CD4-positive, alpha-beta T cell treated with Interleukin-10 for 1 hour (primary cell): Measurements from ENCODE around the gene TBC1D26.
A peak's percentile ranks its signal among the peaks of the same experiment; 100 is the strongest.
"Not testable (repeated sequence)": the region's sequence is repeated elsewhere in the genome, so short reads cannot be mapped to it uniquely, and the experiment has no call there.

Source experiments
- DNase-seq: peaks from one replicate; pipeline ENCODE4 v3.0.0-alpha.2; 2020

TBC1D26 gene

GRCh38 chr17:15731900-15732299 lies at the start of gene TBC1D26:
Gene TBC1D26, plus strand, starts transcription at chr17:15732283. Its CDS starts 3,066 bp downstream, at chr17:15735349.
- DNase-seq = not testable (repeated sequence)

GRCh38 chr17:15683135-15683534 lies 48.9 kb upstream of the TBC1D26 start:
- peak; percentile 19 for DNase-seq

GRCh38 chr17:15683824-15684478 lies 48.1 kb upstream of the TBC1D26 start, which contains the start of gene TRIM16:
Gene TRIM16, minus strand, starts transcription at chr17:15684311. Its CDS starts 32,702 bp downstream, at chr17:15651609.
- peak; percentile 84 for DNase-seq

- not testable (repeated sequence) for DNase-seq
These were observed 44.6 kb upstream of the TBC1D26 start for GRCh38 chr17:15687494-15687893.

GRCh38 chr17:15698967-15699366 lies 33.1 kb upstream of the TBC1D26 start:
- not testable (repeated sequence) for DNase-seq

- peak; percentile 98 for DNase-seq
These were observed 32.6 kb upstream of the TBC1D26 start, which contains the start of gene ZNF286A for GRCh38 chr17:15699413-15699924. Gene ZNF286A, plus strand, starts transcription at chr17:15699752. Its CDS starts 578 bp downstream, at chr17:15700330.

GRCh38 chr17:15699937-15700336 lies 32.1 kb upstream of the TBC1D26 start:
- DNase-seq = not testable (repeated sequence)

GRCh38 chr17:15704239-15704638 lies 27.8 kb upstream of the TBC1D26 start:
- not testable (repeated sequence) for DNase-seq

GRCh38 chr17:15704813-15705212 lies 27.3 kb upstream of the TBC1D26 start:
- not testable (repeated sequence) for DNase-seq

GRCh38 chr17:15708879-15709278 lies 23.2 kb upstream of the TBC1D26 start:
- DNase-seq = not testable (repeated sequence)

- DNase-seq = not testable (repeated sequence)
These were observed 15.2 kb upstream of the TBC1D26 start for GRCh38 chr17:15716601-15717563.

GRCh38 chr17:15730535-15730934 lies 1.5 kb upstream of the TBC1D26 start:
- not testable (repeated sequence) for DNase-seq

GRCh38 chr17:15733174-15733789 lies 1.2 kb downstream of the TBC1D26 start:
- not testable (repeated sequence) for DNase-seq

- not testable (repeated sequence) for DNase-seq
These were observed 4.5 kb downstream of the TBC1D26 start for GRCh38 chr17:15736578-15736977.

GRCh38 chr17:15738066-15738465 lies 6.0 kb downstream of the TBC1D26 start:
- DNase-seq = no peak

- DNase-seq = not testable (repeated sequence)
These were observed 7.2 kb downstream of the TBC1D26 start for GRCh38 chr17:15739259-15739658.

GRCh38 chr17:15740041-15740440 lies 8.0 kb downstream of the TBC1D26 start:
- not testable (repeated sequence) for DNase-seq

- no peak for DNase-seq
These were observed 8.6 kb downstream of the TBC1D26 start for GRCh38 chr17:15740570-15741120.

GRCh38 chr17:15741624-15742023 lies 9.5 kb downstream of the TBC1D26 start:
- no peak for DNase-seq

GRCh38 chr17:15742051-15742795 lies 10.1 kb downstream of the TBC1D26 start:
- no peak for DNase-seq

GRCh38 chr17:15742921-15743320 lies 10.8 kb downstream of the TBC1D26 start:
- no peak for DNase-seq
